Measurements from ENCODE around the gene LCK.

- TF ChIP-seq CTCF (IDR thresholded peaks at IDR 0.05; ENCODE audit: poor library complexity): no peak
- no peak for TF ChIP-seq EZH2 (IDR thresholded peaks at IDR 0.05; ENCODE audit: borderline replicate concordance)
Observed at GRCh38 chr1:32309960-32310359, 58.9 kb downstream of the LCK start.
